ENCODE data around the gene ADAMTSL1.

The ADAMTSL1 gene

DNA sequence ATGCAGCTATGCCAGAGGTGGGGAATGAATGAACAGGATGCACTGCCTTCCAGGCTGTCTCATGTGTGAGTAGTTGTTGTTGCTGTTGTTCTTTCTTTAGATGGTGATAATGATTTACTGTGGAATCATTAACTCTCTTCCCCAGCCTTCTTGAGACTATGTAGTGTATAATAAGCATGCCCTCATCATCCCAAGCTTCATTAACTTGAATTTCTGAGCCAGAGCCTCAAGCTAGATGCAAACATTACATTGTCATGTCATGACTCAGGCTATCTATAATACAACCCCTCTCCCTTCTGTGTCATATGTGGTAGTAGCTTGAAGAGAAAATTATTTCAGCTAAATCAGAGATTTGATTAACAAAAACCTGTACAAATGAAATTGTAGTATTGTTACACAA, 10.0 kb upstream of the ADAMTSL1 start:
- DNase-seq, result no peak

DNA sequence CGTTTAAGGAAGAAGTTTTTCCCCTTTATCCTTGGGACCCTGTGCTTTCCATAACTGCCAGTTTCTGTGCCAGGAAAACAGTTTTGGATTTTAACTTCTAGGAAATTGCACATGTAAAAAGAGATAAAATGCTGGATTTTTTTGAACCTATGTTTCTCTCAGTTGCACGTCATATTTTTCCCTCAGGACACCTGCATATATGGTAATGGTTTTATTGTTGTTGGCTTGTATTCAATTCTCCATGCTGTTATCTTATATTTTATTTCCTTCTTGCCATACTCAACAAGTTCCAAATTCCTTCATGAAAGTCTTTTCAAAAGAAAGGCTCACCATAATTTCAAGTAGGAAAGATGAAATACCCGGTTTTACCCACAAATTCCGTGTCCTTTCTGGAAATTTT, 7.9 kb upstream of the ADAMTSL1 start:
- no peak for DNase-seq

DNA sequence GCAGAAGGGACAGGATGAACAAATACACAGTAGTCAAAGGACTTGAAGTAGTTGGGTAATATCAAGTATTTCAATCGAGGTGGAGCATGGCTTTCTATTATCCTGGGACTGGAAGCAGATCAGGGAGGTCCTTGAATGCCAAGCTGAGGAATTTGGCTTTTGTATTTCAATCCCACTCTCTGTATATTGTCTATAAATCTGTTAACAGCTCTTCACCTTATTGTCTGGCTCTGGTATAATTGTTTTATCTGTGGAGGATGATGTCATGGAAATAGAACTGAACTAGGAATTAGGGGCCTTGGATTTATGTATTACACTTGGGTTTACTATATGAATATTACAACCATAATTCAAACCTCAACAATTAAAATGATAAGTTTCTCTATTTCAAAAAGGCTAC, 6.3 kb upstream of the ADAMTSL1 start:
- no peak for DNase-seq

DNA sequence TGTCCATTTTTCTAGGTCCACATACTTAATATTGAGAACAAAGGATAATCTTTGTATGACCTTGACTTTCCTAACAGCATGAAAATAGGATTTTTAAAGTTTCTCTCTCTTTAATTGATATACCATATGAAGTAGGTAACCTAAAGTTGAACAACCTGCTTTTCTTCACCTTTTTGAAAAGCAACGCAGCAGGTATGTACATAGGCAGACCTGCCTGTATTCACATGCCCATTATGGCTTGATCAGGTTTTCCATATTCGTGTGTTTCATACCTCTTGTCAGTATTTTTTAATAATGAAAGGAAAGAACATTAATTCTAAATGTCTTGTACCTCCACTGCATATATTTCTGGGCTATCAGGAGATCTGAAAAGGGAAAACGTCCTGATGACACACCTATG, 1.5 kb upstream of the ADAMTSL1 start:
- no peak for DNase-seq

DNA sequence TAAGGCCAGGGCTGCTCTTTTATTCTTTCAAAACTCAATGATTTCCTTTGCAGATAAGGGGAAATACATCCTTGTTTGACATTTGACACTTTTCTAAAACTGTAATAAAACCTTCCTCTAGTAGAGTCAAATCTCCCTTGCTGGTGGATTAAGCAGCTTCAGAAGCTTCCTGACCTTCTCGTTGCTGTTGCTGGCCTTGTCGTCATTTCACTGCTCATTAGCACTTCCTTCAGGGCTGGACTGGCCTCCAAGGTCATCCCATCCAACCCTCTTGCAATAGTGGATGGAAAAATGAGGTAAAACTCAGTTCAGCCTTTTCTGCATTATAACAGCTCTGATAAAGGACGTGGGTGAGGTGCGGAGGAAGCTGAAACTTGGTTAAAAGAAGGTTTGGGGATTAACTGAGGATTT, 1.1 kb upstream of the ADAMTSL1 start:
- DNase-seq, result no peak

DNA sequence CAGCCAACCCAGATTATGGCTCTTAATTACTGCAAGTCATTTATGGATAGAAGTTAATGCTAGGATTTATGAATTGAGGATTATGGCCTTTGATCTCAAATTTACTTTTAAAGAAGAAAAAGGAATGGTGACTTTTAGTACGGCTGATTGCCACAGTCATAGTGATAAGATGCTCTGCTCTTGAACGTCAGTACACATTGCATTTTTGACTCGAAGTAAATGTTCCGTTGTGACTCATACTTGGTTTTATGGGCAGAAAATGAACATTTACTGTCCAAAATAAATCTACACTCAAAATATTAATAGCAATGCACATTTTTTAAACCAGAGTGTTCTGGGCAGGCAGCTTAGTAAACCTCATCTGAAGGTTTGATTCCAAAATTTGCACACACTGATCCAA, 830 bp downstream of the ADAMTSL1 start:
- DNase-seq, result no peak

DNA sequence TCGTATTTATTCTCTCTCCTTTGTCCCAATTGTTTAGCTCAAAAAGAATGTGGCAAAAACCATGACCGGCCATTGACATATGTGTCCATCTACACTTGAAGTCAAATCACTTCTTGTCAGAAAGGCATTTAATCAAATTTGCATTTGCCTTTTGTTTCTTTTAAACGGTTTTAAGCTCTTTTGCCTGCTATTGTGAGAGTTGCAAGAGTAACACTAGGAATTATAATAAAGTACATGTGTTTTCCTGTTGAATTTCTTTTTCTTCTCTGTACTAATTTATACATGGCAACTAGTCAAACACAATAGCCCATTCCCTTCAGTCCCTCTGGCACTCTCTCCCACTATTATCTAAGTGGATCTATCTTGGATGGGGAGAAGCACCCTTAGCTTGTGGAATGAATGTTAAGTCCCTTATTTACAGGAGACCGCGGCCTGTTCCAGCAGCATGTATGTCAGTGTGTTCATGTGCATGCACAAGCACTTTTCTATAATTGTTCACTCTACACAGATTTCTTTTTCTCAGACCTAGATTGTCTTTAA, 3.2 kb downstream of the ADAMTSL1 start:
- no peak for DNase-seq

DNA sequence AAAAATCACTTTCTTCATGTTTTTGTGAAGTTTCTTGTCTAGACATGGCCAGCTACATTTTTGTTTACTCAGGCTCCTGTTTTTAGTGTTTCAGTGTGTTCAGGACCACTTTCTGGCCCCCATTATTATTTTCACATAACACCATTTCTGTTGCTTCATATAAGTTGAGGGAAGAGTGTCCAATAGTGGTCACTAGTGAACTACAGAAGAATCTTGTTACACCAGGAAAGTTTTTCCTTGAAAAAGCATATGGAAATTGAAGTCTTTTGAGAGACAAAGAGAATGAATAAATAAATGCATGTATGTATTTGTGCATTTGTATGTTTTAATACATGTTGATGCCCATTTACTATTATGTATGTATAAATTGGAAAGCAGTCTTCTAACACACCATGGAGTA, 3.8 kb downstream of the ADAMTSL1 start:
- no peak for DNase-seq

DNA sequence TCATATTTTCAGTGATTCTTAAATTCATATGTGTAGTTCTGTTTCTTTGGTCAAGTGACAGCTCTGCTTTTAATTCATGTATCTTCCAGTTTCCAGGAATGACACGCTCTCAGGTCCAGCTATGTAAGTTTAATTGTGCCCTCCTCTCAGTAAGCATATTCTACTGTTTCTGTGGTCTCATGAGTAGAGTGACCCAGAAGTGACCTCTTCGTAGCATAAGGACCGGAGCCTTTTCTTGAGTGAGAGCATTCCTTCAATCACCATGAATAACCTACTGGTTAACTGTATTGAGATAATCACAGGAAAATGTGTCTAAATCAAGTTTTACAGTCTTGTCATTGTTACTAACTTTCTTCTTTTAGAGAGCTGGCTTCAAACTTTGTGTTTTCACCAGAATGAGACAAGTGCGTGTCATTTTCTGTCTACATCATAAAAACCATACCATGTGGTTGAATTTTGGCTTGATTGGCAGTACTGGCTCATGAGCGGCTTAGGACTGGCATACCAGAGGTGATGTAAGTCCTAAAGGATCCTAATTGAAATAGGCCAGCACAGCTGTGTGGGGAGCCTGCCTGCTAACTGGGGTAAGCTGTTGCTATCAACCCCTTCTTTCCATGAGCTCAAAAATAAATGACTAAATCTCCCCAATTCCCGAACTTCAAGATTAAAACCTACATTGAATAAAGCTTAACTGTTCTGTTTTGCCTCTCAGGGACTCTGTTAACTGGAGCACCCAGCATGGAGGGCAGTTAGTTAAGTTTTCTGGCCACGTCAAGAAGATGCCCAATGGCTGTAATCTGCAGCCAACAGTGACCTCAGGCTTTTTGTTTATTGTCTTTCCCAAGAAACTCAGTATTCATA, 4.8 kb downstream of the ADAMTSL1 start:
- no peak for DNase-seq

DNA sequence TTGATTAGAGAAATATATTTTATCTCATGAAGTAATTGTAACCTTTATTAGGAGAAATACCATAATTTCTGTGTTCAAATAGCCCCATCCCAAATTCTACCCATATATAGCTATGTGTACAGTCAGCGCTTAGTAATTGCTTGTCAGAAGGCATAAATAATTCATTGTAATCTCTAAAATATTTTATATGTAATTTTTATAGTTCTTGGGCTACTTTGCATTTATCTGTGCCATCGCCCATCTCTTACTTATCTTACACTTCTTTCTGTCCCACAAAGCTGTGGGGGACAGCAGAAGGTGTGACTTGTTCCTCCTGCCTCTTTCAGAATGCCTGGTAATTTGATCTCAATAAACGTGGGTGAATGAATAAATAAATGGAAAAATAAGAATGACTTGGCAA, 5.5 kb downstream of the ADAMTSL1 start:
- no peak for DNase-seq

DNA sequence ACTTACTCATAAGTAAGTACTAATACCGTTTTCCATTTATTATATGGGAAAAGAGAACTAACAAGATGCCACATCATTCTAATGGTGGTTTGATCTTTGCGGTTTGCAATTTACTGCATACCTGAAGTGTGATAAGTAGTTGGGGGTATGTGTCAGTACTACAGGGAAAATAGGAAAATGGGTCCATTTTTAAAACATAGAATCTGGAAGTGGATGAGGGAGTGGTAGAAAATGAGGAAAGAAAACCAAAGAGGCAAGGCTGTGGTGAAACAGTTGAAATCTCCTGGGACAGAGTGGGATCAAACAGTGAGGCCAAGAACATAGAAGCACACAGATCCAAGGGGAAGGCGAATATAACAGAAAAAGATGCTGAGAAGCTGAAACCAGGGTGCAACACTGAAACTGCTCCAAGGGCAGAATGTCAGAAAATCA, 6.7 kb downstream of the ADAMTSL1 start:
- no peak for DNase-seq

DNA sequence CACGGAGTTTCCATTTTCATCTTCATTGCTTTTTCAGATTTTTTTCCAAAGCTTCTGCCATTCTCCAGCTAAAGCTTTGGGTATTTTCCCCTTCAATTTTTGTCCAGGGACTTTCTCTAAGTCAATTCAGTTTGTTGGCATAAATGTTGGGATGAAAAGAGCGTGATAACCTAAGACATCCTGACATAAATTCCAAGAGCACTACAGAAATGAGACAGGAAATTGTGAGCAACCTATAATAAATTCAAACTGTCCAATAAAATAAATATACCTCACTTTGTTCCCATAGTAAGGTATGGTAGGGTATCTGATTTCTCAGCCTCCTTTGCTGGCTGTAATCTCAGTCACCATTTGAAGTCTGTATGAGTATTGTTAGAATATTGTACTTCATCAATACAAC, 8.4 kb downstream of the ADAMTSL1 start:
- no peak for DNase-seq

DNA sequence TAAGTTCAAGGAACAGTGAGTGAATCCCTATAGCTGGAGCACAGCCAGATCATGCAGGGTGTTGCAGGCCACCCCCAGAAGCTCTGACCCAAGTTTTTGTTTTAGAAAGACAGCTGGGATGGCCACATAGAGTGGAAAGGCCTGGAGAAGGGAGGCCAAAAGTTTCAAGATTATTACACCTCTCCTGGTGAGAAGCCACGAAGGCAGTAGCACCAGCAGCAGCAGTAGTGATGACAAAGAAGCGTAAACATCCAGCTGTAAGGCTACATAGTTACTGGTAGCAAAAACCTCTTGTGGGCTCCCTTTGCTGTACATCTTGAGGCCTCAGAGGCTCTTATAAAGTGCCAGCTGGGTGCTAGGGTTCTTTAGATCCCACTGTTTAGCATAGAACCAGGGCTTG, 11.8 kb downstream of the ADAMTSL1 start:
- DNase-seq, result no peak

DNA sequence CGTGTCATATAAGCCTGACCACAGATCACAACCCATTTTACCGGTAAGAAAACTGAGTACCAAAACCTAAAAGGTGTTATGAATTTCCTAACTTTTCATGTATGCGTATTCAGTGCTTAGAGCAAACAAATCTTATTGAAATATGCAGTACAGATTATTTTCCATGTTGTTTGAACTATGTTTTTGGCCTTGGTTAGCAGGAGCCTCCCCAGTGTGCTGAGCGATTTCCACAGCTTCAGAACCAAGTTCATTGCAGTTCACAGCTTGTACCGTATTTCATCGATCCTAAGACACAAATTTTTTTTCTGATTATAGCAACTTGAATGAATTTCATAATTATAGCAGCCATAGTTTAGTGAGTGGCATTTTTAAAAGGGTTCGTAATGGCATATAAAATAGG, 13.7 kb downstream of the ADAMTSL1 start:
- DNase-seq, result no peak

DNA sequence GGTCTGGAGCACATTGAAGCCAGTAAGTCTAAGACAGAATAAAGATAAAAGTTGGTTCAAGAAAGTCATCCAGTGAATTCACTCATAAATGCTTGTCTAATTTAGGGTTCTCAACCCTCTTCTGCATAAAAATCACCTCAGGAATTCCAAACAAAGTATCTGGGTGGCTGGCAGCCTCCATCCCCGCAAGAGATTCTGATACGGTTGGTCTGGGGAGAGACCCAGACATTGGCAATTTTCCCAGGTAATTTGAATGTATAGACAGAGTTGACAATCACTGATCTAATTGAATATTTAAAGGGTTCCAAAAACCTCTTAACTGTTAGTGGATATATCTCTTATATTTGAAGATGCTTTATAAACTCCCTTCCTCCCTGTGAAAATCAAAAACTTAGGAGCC, 14.9 kb downstream of the ADAMTSL1 start:
- DNase-seq, result no peak

DNA sequence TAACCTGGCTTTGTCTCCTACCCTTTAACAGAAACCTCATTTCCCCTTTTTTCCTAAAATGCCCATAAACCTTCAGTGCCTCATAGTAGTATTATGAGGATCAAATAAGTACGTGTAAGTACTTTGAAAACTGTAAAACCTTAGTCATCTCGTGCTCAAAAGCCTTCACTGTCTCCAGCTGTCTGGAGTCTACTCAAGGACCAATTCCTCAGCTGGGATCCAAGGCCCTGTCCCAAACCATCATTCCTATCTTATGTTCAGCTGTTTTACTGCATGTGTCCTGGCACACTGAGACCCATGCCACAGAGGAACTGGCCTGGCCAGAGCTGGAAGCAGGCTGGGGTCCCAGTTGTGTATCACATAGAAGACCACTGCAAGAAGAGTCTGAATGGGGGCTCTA, 15.9 kb downstream of the ADAMTSL1 start:
- DNase-seq, result no peak

DNA sequence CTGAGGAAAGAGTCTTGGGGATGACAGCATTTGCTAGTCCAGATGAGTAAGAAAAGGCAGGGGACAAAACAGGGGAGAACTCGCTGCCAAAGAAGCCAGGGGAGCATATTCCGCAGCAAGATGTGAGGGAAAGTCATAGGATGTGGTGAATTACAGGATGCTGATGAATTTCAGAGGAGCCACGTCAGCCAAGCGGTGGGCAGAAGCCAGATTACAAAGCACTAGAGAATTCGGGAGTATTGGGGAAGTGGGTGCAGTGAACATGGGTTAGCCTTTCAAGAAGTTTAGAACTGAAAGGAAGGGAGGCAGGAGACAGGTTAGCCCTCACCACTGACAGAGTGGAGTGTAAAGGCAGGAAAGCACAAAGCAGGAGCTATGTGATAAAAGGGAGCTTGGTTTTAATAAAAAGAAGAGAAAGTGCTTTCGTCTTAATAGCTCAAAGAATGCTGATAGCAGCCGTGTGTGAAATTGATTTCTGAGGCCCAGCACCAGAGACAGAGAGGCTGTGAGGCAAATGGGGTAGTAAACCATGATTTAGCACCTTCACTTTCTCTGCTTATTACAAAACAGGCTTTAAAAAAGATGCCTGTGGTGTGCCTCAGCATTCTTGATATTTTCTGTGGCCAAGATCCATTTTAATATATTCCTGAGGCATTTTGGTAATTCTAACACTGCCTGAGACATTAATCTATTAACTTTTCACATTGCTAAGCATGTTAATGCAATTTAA, 16.9 kb downstream of the ADAMTSL1 start:
- DNase-seq, result no peak

DNA sequence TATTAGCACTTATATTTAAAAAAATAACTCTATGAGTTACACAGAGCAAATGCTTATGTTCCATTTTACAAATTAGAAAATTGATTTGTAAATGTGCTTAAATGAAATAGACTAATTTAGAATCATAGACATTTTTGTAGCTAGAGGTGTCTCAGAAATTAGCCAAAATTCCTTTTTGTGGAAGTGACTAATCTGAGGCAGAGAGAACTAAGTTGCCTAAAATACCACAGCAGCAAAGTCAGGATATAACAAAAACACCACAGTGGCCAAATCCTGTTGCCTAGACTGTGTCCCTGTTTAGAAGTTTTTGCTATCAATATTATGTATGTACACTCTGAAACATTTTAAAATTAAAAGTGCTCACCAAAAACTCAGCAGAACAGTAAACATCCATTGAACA, 18.7 kb downstream of the ADAMTSL1 start:
- DNase-seq, result no peak

DNA sequence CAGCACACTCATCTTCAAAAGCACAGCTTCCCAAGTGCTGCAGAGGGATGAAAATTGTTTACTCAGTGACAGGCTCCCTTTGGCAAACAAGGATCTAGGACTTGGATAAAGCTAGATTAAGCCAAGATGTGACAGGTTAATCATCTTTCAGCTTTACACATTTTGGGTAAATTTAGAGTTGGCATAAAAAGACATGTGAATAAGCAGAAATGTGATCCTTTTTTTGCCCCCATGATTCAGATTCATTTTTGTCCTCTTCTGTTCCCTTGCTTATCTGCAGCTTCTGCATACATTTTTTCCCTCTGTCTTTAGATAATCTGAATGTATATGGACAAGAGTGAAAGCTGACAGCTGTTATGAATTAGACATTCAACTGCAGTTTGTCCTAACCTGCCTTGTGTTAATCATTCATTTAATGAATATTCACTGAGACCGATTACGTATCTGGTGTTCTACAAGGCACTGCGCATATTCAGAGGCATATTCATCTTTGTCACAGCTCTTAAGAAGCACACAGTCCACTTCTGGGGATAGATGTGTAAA, 19.6 kb downstream of the ADAMTSL1 start:
- DNase-seq, result no peak

DNA sequence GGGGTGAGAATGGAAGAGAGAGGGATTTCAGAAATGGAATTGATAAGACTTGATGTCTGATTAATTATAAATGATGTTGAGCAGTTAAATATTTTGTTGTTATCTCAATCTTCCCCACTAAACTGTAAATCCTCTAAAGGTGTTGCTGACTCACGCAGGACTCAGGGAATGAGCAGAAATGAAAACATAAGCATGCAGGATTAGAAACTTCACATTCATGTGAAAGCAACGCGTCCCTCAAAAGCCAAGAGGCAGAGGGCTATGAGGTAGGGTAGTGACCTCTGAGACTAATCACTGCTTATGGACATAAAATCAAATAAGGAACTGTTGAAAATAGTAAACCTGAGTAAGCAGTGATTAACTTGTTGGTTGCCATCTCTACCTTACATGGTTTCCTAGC, 21.1 kb downstream of the ADAMTSL1 start:
- DNase-seq, result no peak

DNA sequence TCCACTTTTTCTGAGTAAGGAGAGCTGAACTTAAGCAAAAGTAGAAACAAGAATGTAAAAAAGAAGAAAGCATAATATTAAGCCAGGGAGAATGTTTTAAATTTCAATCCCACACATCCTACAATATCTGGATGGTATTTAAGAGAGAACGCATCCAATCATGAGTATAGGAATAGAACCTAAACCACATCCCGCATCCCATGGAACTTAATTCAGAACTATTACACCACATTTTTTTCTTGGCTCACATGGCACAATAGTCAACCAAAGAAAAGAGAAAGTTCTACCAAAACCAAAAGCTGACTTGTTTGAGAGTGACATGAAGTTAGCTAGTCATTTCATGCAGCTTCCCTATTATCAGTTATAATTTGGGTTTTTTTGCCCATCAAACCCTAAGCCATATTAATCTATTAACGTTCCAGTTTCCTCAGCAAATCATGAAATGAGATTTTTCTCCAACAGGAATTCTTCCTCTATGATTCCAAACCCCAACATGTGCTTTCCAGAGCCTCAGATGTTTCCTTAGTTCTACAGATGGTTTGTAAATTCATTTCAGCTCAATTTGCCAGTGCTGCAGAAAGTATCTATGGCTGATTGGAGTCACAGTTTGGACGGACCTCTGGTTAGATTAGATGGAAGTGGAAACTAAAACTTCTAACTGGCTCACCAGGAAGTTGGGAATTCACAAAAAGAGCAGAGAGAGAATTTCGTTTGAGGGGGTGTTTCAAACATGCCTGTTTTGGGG, 22.5 kb downstream of the ADAMTSL1 start:
- no peak for DNase-seq

DNA sequence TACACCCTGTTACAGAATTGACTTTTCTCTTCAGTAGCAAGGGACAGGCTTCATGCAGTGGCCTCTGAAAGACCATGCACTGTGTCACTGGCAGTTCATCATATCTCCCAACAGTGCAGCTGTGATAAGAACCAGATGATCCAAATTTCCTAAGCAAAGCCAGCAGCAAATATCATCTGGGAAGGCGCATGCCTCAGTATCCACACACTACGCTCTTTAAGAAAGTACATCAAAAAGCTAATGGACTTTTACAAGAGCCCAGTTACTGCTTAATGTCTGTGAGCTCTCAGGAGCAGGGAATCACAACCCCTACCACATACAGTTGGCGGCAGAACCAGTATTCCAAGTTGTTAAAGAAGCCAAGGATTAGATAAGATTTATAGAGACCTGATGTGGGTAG, 25.1 kb downstream of the ADAMTSL1 start:
- no peak for DNase-seq

DNA sequence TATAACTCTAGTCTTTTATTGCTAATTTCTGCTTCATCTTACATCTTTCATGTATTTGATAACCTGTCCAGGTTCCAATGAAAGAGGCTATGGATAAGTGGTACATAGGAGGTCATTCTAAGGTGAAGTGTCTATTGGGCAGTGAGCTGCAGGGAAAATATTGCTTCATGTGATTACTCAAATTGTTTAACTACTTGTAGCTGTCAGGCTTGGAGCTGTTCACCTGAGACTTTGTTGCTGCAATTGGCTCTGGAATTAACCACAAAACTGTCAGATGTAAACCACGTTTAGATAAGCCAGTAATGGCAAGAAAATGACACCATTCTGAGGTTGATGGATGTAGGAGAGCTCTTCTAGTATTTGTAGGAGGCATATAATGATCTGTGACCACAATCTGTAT, 26.0 kb downstream of the ADAMTSL1 start:
- DNase-seq, result no peak

All from right forelimb (tissue), 1 donor.